COR-L47 (cell line): ENCODE measurements around the gene PEX14.
"Not testable (repeated sequence)": the region's sequence is repeated elsewhere in the genome, so short reads cannot be mapped to it uniquely, and the experiment has no call there.

Experiments used
- DNase-seq: peaks from one replicate; lab custom pipeline; 2025; lab: John Stamatoyannopoulos, UW

PEX14 gene

GRCh38 chr1:10450836-10451235 is 23.9 kb upstream of the PEX14 start:
- DNase-seq = no peak

- no peak for DNase-seq
Observed at GRCh38 chr1:10451287-10451686, 23.5 kb upstream of the PEX14 start.

GRCh38 chr1:10456048-10456447 is 18.7 kb upstream of the PEX14 start:
- no peak for DNase-seq

- DNase-seq = no peak
Observed at GRCh38 chr1:10456661-10457060, 18.1 kb upstream of the PEX14 start.

- DNase-seq = not testable (repeated sequence)
Observed at GRCh38 chr1:10457462-10457861, 17.3 kb upstream of the PEX14 start.

- no peak for DNase-seq
Observed at GRCh38 chr1:10457875-10458274, 16.9 kb upstream of the PEX14 start.

DNA sequence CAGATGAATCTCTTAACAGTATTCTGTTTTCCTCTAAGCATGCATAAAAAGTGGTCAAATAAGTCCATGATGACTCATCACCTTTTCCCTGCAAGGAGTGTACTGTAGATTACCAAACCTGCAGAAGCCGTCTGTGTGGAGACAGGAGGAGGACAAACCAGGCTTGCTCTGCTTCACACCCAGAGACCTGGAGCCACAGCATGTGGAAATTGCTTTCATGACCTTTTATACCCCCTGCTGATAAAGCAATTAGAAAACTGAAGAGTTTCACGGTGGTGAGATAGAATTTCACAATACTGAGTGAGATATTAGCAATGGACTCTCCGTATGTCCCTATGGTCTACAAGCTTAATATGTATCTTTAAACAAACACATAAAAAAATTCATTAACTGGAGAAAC is 15.6 kb upstream of the PEX14 start:
- DNase-seq = no peak

- no peak for DNase-seq
Observed at GRCh38 chr1:10467078-10467477, 7.7 kb upstream of the PEX14 start.

DNA sequence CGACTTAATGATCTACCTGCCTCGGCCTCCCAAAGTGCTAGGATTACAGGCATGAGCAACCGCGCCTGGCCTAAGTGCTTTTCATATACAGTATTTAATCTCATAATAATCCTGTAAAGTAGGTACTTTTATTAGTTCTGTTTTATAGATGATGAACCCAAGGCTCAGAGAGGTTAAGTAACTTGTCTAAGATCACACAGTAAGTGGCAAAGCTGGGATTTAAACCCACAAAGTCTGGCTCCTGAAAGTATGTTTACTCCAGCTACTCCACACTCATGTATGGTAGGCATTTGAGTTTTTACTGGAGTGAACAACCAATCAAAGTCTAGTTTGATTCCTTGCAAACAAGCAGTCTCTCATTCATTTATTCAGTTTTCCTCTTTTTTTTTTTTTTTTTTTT is 4.7 kb upstream of the PEX14 start:
- DNase-seq = no peak

GRCh38 chr1:10471411-10472219 is 3.1 kb upstream of the PEX14 start:
- peak; percentile 14 for DNase-seq

DNA sequence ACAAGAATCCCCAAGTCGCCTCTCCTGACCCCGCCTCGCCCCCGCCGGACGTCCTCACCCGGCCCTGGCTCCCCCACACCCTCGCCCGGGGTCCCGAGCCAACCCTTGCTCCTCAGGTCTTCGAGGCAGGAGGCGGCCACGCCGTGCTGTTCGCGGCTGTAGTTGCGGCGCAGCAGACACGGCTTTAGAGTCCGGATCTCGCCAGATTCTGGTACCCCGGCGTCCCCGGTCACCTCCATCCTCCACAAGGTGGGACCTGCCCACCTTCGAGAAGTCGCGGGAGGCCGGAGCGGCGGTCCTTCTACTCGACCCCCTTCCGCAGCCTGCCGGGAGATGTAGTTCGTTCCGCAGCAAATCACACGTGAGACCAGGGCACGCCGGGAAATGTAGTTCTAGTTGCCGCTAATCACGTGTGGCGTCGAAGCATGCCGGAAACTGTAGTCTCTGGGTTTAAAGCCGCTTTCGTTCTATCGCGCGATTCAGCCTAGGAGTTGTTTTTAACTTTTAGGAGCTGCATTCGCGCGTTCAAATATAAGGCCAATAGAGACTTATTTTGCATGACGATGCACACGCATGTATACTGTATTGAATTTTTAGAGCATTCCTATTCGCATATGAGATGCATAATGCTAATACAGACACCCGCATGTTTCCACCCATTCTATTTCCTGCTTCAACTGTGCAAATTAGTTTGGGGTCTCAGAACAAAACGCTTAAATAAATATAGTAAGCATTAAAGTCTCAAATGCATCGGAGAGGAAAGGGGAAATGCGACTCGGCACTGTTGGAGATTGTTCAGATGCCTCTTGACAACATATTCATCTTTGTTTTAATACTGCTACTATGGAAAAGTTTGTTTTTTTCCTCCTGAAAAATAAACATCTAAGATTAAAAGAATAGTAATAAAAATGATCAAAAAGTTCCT is 2.3 kb upstream of the PEX14 start, which contains the start of gene DFFA:
TSS of gene DFFA (minus strand) at position 310 of the 925 bp plus-strand sequence. CDS start at position 239, 71 bp downstream.
- peak; percentile 95 for DNase-seq

- DNase-seq = no peak
Observed at GRCh38 chr1:10473145-10473765, 1.5 kb upstream of the PEX14 start.

DNA sequence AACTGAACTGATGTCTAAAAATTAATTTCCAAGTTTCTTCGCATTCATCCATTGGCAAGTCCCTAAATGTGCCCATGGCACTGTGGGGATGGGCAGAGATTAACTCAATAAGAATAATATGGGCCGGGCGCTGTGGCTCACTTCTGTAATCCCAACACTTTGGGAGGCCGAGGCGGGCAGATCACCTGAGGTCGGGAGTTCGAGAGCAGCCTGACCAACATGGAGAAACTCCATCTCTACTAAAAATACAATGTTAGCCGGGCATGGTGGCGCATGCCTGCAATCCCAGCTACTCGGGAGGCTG is 489 bp upstream of the PEX14 start:
- DNase-seq = not testable (repeated sequence)

GRCh38 chr1:10475510-10475909 is 760 bp downstream of the PEX14 start:
- DNase-seq = no peak

DNA sequence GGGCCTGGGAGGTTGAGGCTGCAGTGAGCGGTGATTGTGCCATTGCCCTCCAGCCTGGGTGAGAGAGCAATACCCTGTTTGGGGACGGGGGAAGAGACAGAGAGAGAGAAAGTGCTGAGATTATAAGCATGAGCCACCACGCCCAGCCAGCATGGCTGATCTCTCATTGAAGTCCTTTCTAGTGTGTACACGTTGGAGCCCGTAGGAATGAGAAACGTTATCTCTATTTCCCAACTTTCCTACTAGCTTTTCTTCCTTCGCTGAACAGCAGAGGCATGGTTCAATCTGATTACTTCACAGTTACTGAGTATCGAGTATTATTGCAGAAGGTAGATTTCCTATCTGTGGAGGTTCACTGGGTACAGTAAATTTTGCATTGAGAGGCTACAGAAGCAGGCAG is 4.5 kb downstream of the PEX14 start:
- no peak for DNase-seq

DNA sequence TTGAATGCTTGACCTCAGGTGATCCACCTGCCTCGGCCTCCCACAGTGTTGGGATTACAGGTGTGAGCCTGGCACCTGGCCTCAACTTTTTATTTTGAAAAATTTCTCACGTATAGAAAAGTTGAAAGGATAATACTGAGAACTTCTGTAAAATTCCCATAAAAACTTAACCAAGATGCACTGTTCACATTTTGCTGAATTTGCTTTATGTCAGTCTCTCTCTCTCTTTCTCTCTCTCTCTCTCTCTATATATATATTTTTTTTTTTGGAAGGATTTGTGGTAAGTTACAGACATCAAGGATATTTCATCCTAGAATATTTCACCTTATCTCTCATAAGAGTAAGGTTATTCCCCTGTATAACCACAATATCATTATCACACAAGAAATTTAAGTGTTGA is 5.9 kb downstream of the PEX14 start:
- no peak for DNase-seq

DNA sequence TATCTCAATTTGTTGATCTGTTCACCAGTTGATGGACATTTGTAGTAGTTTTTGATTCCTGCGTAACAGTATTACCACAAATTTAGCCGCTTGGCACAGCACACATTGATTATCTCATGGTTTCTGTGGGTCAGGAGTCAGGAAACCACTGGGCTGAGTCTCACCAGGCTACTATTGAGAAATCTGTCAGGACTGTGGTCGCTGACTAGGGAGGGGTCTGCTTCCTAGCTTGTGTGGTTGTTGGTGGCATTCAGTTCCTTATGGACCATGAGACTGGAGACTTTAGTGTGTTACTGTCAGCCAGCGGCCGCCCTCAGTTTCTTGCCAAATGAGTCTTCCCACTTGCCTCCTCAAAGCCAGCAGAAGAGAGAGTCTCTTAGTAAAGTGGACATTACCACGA is 9.8 kb downstream of the PEX14 start:
- DNase-seq = no peak

GRCh38 chr1:10489291-10490055 is 14.7 kb downstream of the PEX14 start:
- DNase-seq = no peak

DNA sequence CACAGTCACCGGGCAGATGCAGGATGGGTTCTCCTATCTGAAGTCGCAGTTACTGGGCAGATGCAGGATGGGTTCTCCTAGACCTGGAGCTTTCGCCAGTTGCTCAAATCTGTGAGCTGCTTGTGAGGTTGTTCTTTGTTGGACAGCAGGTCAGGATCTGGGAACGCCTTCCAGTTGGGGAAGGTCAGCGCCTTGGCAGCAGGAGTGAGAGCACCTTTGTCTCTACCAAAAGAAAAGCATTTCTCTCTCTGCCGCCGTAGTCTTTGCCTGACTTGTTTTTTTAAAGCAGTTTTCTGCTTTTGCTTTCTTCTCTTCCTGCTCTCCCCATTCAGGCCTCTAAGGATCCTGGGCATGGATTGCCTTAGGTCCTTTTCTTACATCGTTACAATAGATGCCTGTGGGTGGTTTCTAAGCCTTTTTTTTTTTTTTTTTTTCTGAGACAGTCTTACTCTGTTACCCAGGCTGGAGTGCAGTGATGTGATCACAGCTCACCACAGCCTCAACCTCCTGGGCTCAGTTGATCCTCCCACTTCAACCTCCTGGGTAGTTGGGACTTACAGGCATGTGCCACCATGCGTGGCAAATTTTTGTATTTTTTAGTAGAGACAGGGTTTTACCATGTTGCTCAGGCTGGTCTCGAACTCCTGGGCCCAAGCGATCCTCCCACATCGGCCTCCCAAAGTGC is 15.7 kb downstream of the PEX14 start:
- DNase-seq = no peak

DNA sequence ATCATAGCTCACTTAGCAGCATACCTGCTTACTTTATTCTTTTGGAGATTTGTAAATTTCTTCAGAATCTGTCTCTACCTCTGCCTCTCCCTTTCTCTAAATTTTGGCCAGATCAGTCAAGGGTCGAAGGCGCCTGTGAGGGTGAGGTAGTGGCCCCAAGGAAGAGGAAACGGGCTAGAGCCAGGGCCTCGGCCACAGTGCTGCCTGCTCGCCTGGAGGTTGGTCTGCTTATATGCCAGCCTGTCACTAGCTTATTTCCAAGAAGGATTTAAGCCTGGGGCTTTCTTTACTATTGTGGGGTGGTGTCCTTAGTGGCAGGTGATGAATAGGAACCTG is 19.6 kb downstream of the PEX14 start:
- no peak for DNase-seq

DNA sequence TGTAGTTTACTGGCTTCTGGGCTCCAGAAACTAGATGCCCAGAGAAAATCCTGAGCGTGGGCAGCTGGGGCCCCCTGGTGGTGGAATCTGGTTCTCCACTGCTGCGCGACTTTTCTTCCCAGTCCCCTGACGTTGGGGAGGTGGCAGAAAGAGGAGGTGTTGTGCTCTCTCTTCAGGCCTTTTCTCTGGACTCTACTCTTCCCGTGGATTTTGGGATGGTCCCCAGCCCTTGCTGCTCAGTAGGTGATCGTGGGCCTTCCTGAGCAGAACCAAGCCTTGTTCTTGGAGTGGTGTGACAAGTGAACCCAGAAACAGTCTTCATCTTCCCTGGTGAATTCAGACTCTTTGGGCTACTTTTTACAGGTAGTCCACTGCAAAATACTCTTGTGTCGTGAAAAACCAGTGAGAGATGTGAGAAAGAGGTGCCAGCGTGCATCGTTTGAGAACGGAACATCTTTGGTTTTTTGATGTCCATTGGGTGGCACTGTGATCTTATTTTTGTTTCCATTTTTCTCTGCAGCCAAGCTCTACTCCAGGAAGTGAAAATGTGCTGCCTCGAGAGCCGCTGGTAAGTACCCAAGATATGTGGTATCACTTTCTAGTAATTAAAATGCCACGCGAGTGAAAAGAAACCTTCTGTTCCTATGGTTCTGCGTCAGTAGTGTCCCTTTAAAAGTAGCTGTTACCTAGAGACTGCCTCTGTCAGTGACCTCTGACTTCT is 20.2 kb downstream of the PEX14 start:
- peak; percentile 55 for DNase-seq
